DOHH2 (cell line): ENCODE measurements around the gene SFI1.

ENCODE experiments used
- CTCF ChIP-seq: fragments of 200-600 bp; sonication (generic); IDR thresholded peaks from one replicate; pipeline ENCODE4 v1.5.1; 2014; ENCODE audit warnings: antibody characterized with exemption, mild to moderate bottlenecking, low read depth, low read length; ENCODE audit not compliant: poor library complexity, severe bottlenecking
- EZH2phosphoT487 ChIP-seq: fragments of 200-600 bp; sonication (generic); IDR thresholded peaks from 2 replicates; pipeline ENCODE4 v1.6.1; 2017; ENCODE audit warnings: borderline replicate concordance, mild to moderate bottlenecking, antibody characterized with exemption, low read length, moderate library complexity, mixed read lengths

- TF ChIP-seq CTCF (no peak), EZH2phosphoT487 (no peak)
Measured at GRCh38 chr22:31613286-31613903, 117.1 kb downstream of the SFI1 start.
